OCI-LY1 (cell line): ENCODE data around the gene ADAM12.

ENCODE experiments used
- H2AFZ ChIP-seq: fragments of 200-600 bp; sonication (generic), shearing (Covaris generic); 2 replicates; pipeline ENCODE4 v1.6.0; 2014; ENCODE audit warnings: antibody characterized with exemption, mild to moderate bottlenecking, low read length
- H3F3A ChIP-seq: fragments of 200-600 bp; sonication (generic), shearing (Covaris generic); 2 replicates; pipeline ENCODE4 v1.6.0; 2014; ENCODE audit warnings: mild to moderate bottlenecking, antibody characterized with exemption, low read length, moderate library complexity; ENCODE audit not compliant: insufficient read depth
- H3K27ac ChIP-seq: fragments of 200-600 bp; sonication (generic); 2 replicates; pipeline ENCODE4 v1.5.1; 2014; ENCODE audit warnings: low read length, mixed run types, mild to moderate bottlenecking, low read depth; ENCODE audit not compliant: poor library complexity, severe bottlenecking
- H3K27me3 ChIP-seq: fragments of 200-600 bp; sonication (generic); 2 replicates; pipeline ENCODE4 v1.6.0; 2014; ENCODE audit warnings: antibody characterized with exemption, mild to moderate bottlenecking, low read length, moderate library complexity; ENCODE audit not compliant: insufficient read depth
- H3K36me3 ChIP-seq: fragments of 200-600 bp; sonication (generic); 2 replicates; pipeline ENCODE4 v1.6.1; 2014; ENCODE audit warnings: mild to moderate bottlenecking, antibody characterized with exemption, low read length, moderate library complexity, mixed read lengths; ENCODE audit not compliant: insufficient read depth
- H3K4me1 ChIP-seq: fragments of 200-600 bp; sonication (generic); 2 replicates; pipeline ENCODE4 v1.5.1; 2014; ENCODE audit warnings: mild to moderate bottlenecking, low read length, moderate library complexity; ENCODE audit not compliant: insufficient read depth, severe bottlenecking
- H3K4me2 ChIP-seq: fragments of 200-600 bp; sonication (generic), shearing (Covaris generic); 2 replicates; pipeline ENCODE4 v1.6.1; 2014; ENCODE audit warnings: low read length
- H3K4me3 ChIP-seq: fragments of 200-600 bp; sonication (generic); 2 replicates; pipeline ENCODE4 v1.5.1; 2014; ENCODE audit warnings: low read length, low read depth, mild to moderate bottlenecking, mixed read lengths; ENCODE audit not compliant: poor library complexity, severe bottlenecking
- H3K79me2 ChIP-seq: fragments of 200-600 bp; shearing (Covaris generic); 2 replicates; pipeline ENCODE4 v1.6.1; 2016; ENCODE audit warnings: mixed run types, low read length, mixed read lengths; ENCODE audit not compliant: insufficient read depth
- H3K9ac ChIP-seq: fragments of 200-600 bp; sonication (generic), shearing (Covaris generic); 2 replicates; pipeline ENCODE4 v1.6.1; 2014; ENCODE audit warnings: mild to moderate bottlenecking, low read length, mixed read lengths
- H3K9me2 ChIP-seq: fragments of 200-600 bp; sonication (generic), shearing (Covaris generic); 2 replicates; pipeline ENCODE4 v1.6.1; 2014; ENCODE audit warnings: low read depth, mild to moderate bottlenecking, low read length, mixed read lengths
- H3K9me3 ChIP-seq: fragments of 200-600 bp; shearing (Covaris generic); 2 replicates; pipeline ENCODE4 v1.6.1; 2014; ENCODE audit warnings: low read length, mixed read lengths
- H4K20me1 ChIP-seq: fragments of 200-600 bp; sonication (generic), shearing (Covaris generic); 2 replicates; pipeline ENCODE4 v1.6.0; 2016; ENCODE audit warnings: mild to moderate bottlenecking, low read length; ENCODE audit not compliant: insufficient read depth
- CTCF ChIP-seq: fragments of 200-600 bp; sonication (generic), shearing (Covaris generic); IDR thresholded peaks from 2 replicates; pipeline ENCODE4 v1.5.1; 2017; ENCODE audit warnings: mild to moderate bottlenecking, antibody characterized with exemption, low read length, moderate library complexity, mixed read lengths
- EZH2 ChIP-seq: fragments of 200-600 bp; sonication (generic), shearing (Covaris generic); IDR thresholded peaks from 2 replicates; pipeline ENCODE4 v1.8.0; 2017; ENCODE audit warnings: borderline replicate concordance, mixed run types, mild to moderate bottlenecking, antibody characterized with exemption, low read length, moderate library complexity, mixed read lengths

ADAM12 gene

GRCh38 chr10:126170776-126171175, 217.5 kb downstream of the ADAM12 start:
- Histone ChIP-seq H3K4me3 (no peak overlapping the region), H3K4me2 (no peak overlapping the region), H3K27me3 (no peaks in the 10 kb centered on the region)

DNA sequence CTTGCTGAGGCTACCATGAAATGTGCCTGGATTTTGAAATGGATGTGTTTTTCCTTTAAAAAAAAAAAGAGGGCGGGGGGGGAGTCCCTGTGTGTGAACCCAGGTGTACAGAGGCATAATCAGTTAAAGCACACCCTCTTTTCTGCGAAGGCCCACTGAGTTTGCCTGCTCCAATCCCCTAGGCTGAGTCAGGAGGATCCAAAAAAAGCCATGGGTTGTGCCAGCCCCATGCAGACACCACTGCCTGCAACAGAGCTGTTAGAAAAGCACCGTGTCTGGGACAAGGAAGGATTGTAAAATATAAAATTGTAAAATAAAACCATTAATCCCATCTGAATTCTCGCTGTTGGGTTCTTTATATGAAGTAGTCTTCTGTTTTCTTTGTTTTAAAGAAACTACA, 217.9 kb downstream of the ADAM12 start:
- TF ChIP-seq CTCF (no peak), EZH2 (no peak)

More at GRCh38 chr10:126170776-126171175, 217.5 kb downstream of the ADAM12 start:
- Histone ChIP-seq H3K4me1 (no peaks in the 10 kb centered on the region), H4K20me1 (no peaks in the 10 kb centered on the region), H3K36me3 (no peaks in the 10 kb centered on the region), H3K79me2 (no peaks in the 10 kb centered on the region), H2AFZ (no peak overlapping the region), H3K9ac (no peak overlapping the region), H3K9me2 (no peaks in the 10 kb centered on the region), H3K27ac (no peak overlapping the region), H3K9me3 (no peaks in the 10 kb centered on the region), H3F3A (no peaks in the 10 kb centered on the region)
- TF ChIP-seq EZH2 (no peak), CTCF (no peak)

GRCh38 chr10:126169899-126170298, 218.4 kb downstream of the ADAM12 start:
- Histone ChIP-seq H3K79me2 (no peaks in the 10 kb centered on the region), H3K27ac (no peak overlapping the region), H3K9me3 (no peaks in the 10 kb centered on the region), H3K4me3 (no peak overlapping the region), H3K4me1 (no peaks in the 10 kb centered on the region), H3K9ac (no peak overlapping the region), H3F3A (no peaks in the 10 kb centered on the region), H3K9me2 (no peaks in the 10 kb centered on the region), H3K4me2 (no peak overlapping the region), H4K20me1 (no peaks in the 10 kb centered on the region), H3K27me3 (no peaks in the 10 kb centered on the region), H2AFZ (no peak overlapping the region), H3K36me3 (no peaks in the 10 kb centered on the region)
- no peak for TF ChIP-seq CTCF
- TF ChIP-seq EZH2, result no peak

More for the DNA sequence above, 217.9 kb downstream of the ADAM12 start:
- Histone ChIP-seq H3F3A (no peaks in the 10 kb centered on the region), H3K27me3 (no peaks in the 10 kb centered on the region), H4K20me1 (no peaks in the 10 kb centered on the region), H3K9me2 (no peaks in the 10 kb centered on the region), H2AFZ (no peak overlapping the region), H3K36me3 (no peaks in the 10 kb centered on the region), H3K4me1 (no peaks in the 10 kb centered on the region), H3K27ac (no peak overlapping the region), H3K9me3 (no peaks in the 10 kb centered on the region), H3K4me3 (no peak overlapping the region), H3K79me2 (no peaks in the 10 kb centered on the region), H3K9ac (no peak overlapping the region), H3K4me2 (no peak overlapping the region)
